ENCODE measurements around the gene RABGAP1L.

DNA sequence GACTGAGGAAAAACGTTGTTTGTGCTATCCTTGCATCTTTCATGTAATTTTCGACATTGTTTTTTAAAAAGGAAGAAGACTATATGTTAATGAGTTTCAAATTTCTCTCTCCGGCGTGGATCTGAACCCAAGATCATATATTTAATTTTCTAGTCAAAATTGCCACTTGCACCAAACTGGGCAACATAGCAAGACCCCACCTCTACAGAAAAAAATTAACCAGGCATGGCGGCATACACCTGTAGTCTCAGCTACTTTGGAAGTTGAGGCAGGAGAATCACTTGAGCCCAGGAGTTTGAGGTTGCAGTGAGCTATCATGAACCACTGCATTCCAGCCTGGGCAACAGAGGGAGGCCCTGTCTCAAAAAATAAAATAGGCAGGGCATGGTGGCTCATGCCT lies 16.5 kb upstream of the RABGAP1L start:
- TF ChIP-seq, protein P1, sequence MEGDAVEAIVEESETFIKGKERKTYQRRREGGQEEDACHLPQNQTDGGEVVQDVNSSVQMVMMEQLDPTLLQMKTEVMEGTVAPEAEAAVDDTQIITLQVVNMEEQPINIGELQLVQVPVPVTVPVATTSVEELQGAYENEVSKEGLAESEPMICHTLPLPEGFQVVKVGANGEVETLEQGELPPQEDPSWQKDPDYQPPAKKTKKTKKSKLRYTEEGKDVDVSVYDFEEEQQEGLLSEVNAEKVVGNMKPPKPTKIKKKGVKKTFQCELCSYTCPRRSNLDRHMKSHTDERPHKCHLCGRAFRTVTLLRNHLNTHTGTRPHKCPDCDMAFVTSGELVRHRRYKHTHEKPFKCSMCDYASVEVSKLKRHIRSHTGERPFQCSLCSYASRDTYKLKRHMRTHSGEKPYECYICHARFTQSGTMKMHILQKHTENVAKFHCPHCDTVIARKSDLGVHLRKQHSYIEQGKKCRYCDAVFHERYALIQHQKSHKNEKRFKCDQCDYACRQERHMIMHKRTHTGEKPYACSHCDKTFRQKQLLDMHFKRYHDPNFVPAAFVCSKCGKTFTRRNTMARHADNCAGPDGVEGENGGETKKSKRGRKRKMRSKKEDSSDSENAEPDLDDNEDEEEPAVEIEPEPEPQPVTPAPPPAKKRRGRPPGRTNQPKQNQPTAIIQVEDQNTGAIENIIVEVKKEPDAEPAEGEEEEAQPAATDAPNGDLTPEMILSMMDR (conservative IDR thresholded peaks at IDR 0.05; ENCODE audit: low read length): no peak
- no peak for TF ChIP-seq EZH2phosphoT487 (IDR thresholded peaks at IDR 0.05; ENCODE audit: borderline replicate concordance, low read depth, low read length)

All from OCI-LY7 (cell line).